Activated CD8-positive, alpha-beta memory T cell treated with anti-CD3 and anti-CD28 coated beads, Interleukin-2, amount 50 U/mL, for 24 hours (primary cell): ENCODE measurements around the gene TNKS1BP1.

Source experiments
- DNase-seq: peaks from one replicate; pipeline ENCODE4 v3.0.0-alpha.2; 2020; ENCODE audit errors: extremely low read depth

The TNKS1BP1 gene

GRCh38 chr11:57332694-57333440, 8.1 kb upstream of the TNKS1BP1 start:
- DNase-seq, result no peak

- DNase-seq, result no peak
These were observed 7.0 kb upstream of the TNKS1BP1 start for GRCh38 chr11:57331720-57332119.

GRCh38 chr11:57330029-57330428, 5.3 kb upstream of the TNKS1BP1 start:
- no peak for DNase-seq

- DNase-seq, result no peak
These were observed 3.0 kb upstream of the TNKS1BP1 start for GRCh38 chr11:57327721-57328120.

- DNase-seq, result no peak
These were observed 940 bp upstream of the TNKS1BP1 start for GRCh38 chr11:57325735-57326048.

- DNase-seq, result no peak
These were observed 432 bp downstream of the TNKS1BP1 start for GRCh38 chr11:57324154-57324885.

GRCh38 chr11:57323855-57324153, 948 bp downstream of the TNKS1BP1 start:
- no peak for DNase-seq

GRCh38 chr11:57323167-57323854, 1.4 kb downstream of the TNKS1BP1 start:
- no peak for DNase-seq

- no peak for DNase-seq
These were observed 2.2 kb downstream of the TNKS1BP1 start for GRCh38 chr11:57322256-57323166.

- DNase-seq, result no peak
These were observed 3.1 kb downstream of the TNKS1BP1 start for GRCh38 chr11:57321388-57322255.

- no peak for DNase-seq
These were observed 3.9 kb downstream of the TNKS1BP1 start for GRCh38 chr11:57320719-57321387.

GRCh38 chr11:57320067-57320718, 4.6 kb downstream of the TNKS1BP1 start:
- no peak for DNase-seq

GRCh38 chr11:57318178-57318577, 6.6 kb downstream of the TNKS1BP1 start:
- no peak for DNase-seq

GRCh38 chr11:57316017-57316416, 8.7 kb downstream of the TNKS1BP1 start:
- no peak for DNase-seq

GRCh38 chr11:57315491-57315890, 9.3 kb downstream of the TNKS1BP1 start:
- no peak for DNase-seq

- DNase-seq, result no peak
These were observed 10.4 kb downstream of the TNKS1BP1 start for GRCh38 chr11:57314221-57314973.

- DNase-seq, result no peak
These were observed 11.0 kb downstream of the TNKS1BP1 start for GRCh38 chr11:57313788-57314135.

GRCh38 chr11:57313071-57313787, 11.5 kb downstream of the TNKS1BP1 start:
- no peak for DNase-seq
